WERI-Rb-1 (cell line): ENCODE measurements around the gene AAMP.
"Not testable (repeated sequence)": the region's sequence is repeated elsewhere in the genome, so short reads cannot be mapped to it uniquely, and the experiment has no call there.

Source experiments
- DNase-seq: peaks from one replicate; pipeline ENCODE4 v3.0.0-alpha.2; 2020
- H3K27ac ChIP-seq: fragments of 250-450 bp; sonication (Bioruptor Pico); 2 replicates; pipeline ENCODE4 v1.5.1; 2020; ENCODE audit warnings: mild to moderate bottlenecking, moderate library complexity
- H3K27me3 ChIP-seq: fragments of 250-450 bp; sonication (Bioruptor Pico); 2 replicates; pipeline ENCODE4 v1.5.1; 2021; ENCODE audit warnings: mild to moderate bottlenecking, low read depth, moderate library complexity; ENCODE audit not compliant: insufficient read depth, severe bottlenecking
- H3K36me3 ChIP-seq: fragments of 250-450 bp; sonication (Bioruptor Pico); 2 replicates; pipeline ENCODE4 v1.5.1; 2020; ENCODE audit warnings: mild to moderate bottlenecking, moderate library complexity
- H3K4me3 ChIP-seq: 2 replicates; pipeline ENCODE4 v1.5.1; 2011; ENCODE audit warnings: low read depth, mild to moderate bottlenecking, control low read depth, low read length
- H3K9me3 ChIP-seq: fragments of 250-450 bp; sonication (Bioruptor Pico); 2 replicates; pipeline ENCODE4 v1.5.1; 2021; ENCODE audit warnings: mild to moderate bottlenecking, moderate library complexity; ENCODE audit not compliant: severe bottlenecking
- TF ChIP-seq, protein P1 (sequence below): IDR thresholded peaks from 2 replicates; pipeline ENCODE4 v1.5.1; 2011; ENCODE audit warnings: low read depth, mild to moderate bottlenecking, control low read depth, inconsistent platforms, low read length

The AAMP gene

DNA sequence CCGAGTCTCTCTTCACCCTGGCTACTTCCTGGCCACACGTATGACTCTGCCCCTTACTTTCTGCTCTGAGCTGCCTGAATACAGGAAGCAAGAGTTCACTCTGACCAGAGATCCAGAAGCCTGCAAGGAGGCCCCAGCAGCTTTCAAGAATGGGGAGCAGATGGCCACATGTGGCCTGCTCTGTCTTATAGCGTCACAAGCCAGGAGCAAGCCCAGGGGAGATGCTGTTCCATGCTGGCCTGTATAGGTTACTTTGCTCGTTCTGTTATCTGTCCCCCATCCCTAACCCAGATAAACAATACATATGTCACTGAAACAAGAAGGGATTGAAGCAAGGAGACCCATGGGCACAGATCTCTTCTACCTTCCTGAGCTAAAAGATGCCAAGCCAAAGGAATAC, 4.6 kb upstream of the AAMP start:
- no peaks in the 10 kb centered on the region for H3K9me3 ChIP-seq
- H3K36me3 ChIP-seq = peaks cover 20% of the 10 kb centered on the region
- DNase-seq = no peak
- no peaks in the 10 kb centered on the region for H3K27me3 ChIP-seq
- no peak overlapping the region for H3K27ac ChIP-seq
- H3K4me3 ChIP-seq = no peak overlapping the region
- TF ChIP-seq, protein P1, sequence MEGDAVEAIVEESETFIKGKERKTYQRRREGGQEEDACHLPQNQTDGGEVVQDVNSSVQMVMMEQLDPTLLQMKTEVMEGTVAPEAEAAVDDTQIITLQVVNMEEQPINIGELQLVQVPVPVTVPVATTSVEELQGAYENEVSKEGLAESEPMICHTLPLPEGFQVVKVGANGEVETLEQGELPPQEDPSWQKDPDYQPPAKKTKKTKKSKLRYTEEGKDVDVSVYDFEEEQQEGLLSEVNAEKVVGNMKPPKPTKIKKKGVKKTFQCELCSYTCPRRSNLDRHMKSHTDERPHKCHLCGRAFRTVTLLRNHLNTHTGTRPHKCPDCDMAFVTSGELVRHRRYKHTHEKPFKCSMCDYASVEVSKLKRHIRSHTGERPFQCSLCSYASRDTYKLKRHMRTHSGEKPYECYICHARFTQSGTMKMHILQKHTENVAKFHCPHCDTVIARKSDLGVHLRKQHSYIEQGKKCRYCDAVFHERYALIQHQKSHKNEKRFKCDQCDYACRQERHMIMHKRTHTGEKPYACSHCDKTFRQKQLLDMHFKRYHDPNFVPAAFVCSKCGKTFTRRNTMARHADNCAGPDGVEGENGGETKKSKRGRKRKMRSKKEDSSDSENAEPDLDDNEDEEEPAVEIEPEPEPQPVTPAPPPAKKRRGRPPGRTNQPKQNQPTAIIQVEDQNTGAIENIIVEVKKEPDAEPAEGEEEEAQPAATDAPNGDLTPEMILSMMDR = no peak

DNA sequence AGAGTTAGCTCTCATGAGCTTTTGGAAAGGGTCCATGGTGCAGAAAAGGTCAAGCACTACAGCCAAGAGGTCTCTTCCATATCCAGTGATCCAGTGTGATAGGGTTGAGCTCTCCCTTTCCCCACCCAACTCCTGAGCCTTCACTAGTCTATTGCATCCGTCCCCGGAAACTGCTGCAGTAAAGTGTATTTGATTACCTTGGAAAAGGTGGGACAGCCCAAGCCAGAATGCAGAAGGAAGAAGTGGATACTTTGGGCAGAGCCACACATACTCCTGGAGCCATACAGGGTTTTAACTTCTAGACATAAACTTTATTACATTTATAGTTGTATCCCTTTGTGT, 3.9 kb upstream of the AAMP start:
- no peak for DNase-seq
- Histone ChIP-seq H3K36me3 (peaks cover 20% of the 10 kb centered on the region), H3K9me3 (no peaks in the 10 kb centered on the region), H3K27ac (no peak overlapping the region), H3K27me3 (no peaks in the 10 kb centered on the region), H3K4me3 (no peak overlapping the region)
- TF ChIP-seq, protein P1 = no peak

DNA sequence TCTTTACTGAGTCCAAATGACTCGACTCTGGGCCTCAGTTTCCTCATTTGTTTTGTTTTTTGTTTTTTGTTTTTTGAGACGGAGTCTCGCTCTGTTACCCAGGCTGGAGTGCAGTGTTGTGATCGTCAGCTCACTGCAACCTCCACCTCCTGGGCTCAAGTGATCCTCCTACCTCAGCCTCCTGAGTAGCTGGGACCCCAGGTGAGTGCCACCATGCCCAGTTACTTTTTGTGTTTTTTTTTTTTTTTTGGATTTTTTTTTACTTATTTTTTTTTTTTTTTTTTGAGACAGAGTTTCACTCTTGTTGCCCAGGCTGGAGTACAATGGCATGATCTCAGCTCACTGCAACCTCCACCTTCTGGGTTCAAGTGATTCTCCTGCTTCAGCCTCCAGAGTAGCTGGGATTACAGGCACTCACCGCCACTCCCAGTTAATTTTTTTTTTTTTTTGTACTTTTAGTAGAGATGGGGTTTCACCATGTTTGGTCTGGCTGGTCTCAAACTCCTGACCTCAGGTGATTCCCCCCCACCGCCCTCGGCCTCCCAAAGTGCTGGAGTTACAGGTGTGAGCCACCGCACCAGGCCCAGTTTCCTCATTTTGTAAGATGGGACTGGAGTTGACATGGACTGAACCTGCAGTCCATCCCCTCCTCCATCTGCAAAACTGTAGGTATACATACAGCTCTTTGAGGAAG, 3.4 kb upstream of the AAMP start:
- peaks cover 20% of the 10 kb centered on the region for H3K36me3 ChIP-seq
- H3K27me3 ChIP-seq, H3K9me3 ChIP-seq, H3K27ac ChIP-seq, H3K4me3 ChIP-seq, DNase-seq: not testable (repeated sequence)

DNA sequence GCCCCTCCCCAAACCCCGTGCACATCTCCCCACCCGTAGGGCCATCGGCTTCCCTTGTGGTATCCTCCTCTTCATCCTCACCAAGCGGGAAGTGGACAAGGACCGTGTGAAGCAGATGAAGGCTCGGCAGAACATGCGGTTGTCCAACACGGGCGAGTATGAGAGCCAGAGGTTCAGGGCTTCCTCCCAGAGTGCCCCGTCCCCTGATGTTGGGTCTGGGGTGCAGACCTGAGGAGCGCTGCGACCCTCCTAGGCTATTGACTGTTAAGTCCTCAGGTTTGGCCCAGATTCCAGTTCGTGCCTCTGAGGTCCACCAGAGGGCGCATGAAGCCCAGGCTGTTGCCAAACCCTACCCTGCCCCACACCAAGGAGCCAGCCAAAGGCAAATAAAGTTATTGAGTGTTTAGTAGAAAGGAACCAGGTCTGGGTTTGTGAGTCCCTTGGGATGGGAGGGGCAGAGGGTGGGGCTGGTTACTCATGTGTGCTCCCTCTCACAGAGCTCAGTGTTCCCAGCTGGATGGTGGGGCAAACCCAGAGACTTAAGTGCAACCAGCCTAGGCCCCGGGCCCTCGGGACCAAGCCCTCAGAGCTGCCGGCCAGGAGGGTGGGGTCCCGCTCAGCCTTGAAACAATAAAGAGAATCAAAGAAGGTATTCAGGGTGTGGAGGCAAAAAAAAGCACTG, 2.7 kb upstream of the AAMP start:
- Histone ChIP-seq H3K27me3 (no peaks in the 10 kb centered on the region), H3K36me3 (peaks cover 24% of the 10 kb centered on the region), H3K4me3 (no peak overlapping the region), H3K27ac (no peak overlapping the region), H3K9me3 (no peaks in the 10 kb centered on the region)
- peak; percentile 74 for DNase-seq
- TF ChIP-seq, protein P1 = peak; percentile 87

DNA sequence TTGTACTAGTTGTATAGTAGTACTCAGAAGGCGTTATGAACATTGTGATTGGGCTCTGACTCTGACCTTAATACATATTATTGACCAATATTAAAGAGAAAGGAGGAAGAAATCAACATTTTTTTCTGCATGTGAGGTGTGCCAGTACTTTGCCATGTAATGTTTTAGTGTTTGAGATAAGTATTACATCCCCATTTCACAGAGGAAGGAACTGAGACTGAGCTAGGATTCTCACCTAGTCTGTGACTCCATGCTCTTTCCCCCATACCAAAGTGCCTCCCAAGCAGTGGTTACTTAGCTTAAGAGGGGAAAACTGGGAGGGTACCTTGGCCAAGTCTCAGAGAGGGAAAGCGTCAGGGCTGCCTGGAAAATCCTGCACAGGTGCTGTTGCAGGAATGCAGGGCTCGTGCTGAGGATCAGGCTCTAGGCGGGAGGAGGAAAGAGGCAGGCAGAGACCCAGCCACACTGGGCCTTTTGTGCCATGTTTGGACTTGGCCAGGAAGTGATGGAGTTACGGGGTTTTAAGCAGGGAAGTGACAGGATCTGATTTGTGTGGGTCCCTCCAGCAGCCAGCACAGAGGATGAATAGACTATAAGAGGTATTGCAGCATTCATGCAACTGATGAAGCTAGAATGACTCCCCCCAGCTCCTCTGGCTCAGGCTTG, 2.1 kb upstream of the AAMP start:
- no peaks in the 10 kb centered on the region for H3K27me3 ChIP-seq
- no peak overlapping the region for H3K4me3 ChIP-seq
- no peak for DNase-seq
- TF ChIP-seq, protein P1 = no peak
- H3K36me3 ChIP-seq = peaks cover 31% of the 10 kb centered on the region
- no peak overlapping the region for H3K27ac ChIP-seq
- H3K9me3 ChIP-seq = no peaks in the 10 kb centered on the region

DNA sequence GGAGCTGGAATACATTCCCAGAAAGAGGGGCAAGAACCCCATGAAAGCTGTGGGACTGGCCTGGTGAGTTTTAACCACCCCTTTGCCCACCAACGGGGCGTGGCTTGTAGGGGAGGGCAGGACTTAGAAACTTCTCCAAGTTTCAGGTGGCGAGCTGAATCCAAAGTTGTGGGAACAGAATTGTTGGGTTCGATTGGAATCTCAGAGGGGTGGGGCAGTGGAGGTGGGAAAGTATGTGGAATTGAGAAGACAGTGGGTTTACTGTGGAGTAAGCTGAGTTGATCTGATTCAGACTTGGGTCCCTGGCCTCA, 1.5 kb upstream of the AAMP start:
- no peak for DNase-seq
- H3K27me3 ChIP-seq = no peaks in the 10 kb centered on the region
- H3K27ac ChIP-seq = no peak overlapping the region
- peaks cover 33% of the 10 kb centered on the region for H3K36me3 ChIP-seq
- no peak overlapping the region for H3K4me3 ChIP-seq
- no peaks in the 10 kb centered on the region for H3K9me3 ChIP-seq
- TF ChIP-seq, protein P1 = no peak
